ENCODE results near the gene IQGAP3. TPM values are rescaled to one million over a fixed set of nuclear protein-coding genes. Genes with fewer than 3 reads are reported as not detected.

The IQGAP3 gene
- total and polyA plus RNA-seq, 2 donors (not counting 1 experiment from before 2014, with no cell fraction given): 0.07 to 0.12 TPM

GRCh38 chr1:156499842-156500542 is 72.4 kb downstream of the IQGAP3 start:
- Histone ChIP-seq H4K20me1 (ENCODE audit: control insufficient read depth, insufficient read depth, low read length, poor library complexity, severe bottlenecking) (peaks cover 52% of the 10 kb centered on the region), H3K4me1 (ENCODE audit: control insufficient read depth in 2 of 2, insufficient read depth in 2 of 2, low read length in 2 of 2) (peaks cover 77 to 82% of the 10 kb centered on the region in 2 donors), H3K9me3 (ENCODE audit: control extremely low read depth in 1 of 3, control insufficient read depth in 2 of 3, insufficient read depth in 1 of 3, low read length in 2 of 3) (peaks cover 0 to 5% (median 0%) of the 10 kb centered on the region in 3 donors), H3K36me3 (replicated peaks in 1 of 2; ENCODE audit: control extremely low read depth in 1 of 2, control insufficient read depth in 1 of 2, extremely low read depth in 1 of 2, insufficient read depth in 2 of 2, low read length in 1 of 2) (peaks cover 0 to 8% of the 10 kb centered on the region in 2 experiments), H3K4me3 (ENCODE audit: control extremely low read depth in 1 of 5, extremely low read depth in 1 of 5, insufficient read depth in 1 of 5, low read depth in 2 of 5, low read length in 4 of 5) (peak overlapping the region; percentile 55 to 99 (median 91)), H2AFZ (ENCODE audit: insufficient read depth, low read depth, low read length, poor library complexity, severe bottlenecking) (no peak overlapping the region), H3K4me2 (replicated peaks; ENCODE audit: low read depth, low read length, poor library complexity, severe bottlenecking) (peak overlapping the region; percentile 94), H3K79me2 (ENCODE audit: control insufficient read depth, insufficient read depth, low read length) (peaks cover 76% of the 10 kb centered on the region), H3K27me3 (replicated peaks in 1 of 4; ENCODE audit: control extremely low read depth in 1 of 4, control insufficient read depth in 3 of 4, insufficient read depth in 4 of 4, low read length in 3 of 4) (no peaks in the 10 kb centered on the region), H3K27ac (ENCODE audit: low read length in 2 of 2) (peak overlapping the region; percentile 94 to 96), H3K9ac (ENCODE audit: low read length) (peak overlapping the region; percentile 99)
- Mint-ChIP-seq H3K4me1 (peaks cover 78% of the 10 kb centered on the region), H3K9me3 (ENCODE audit: insufficient read depth) (no peaks in the 10 kb centered on the region), H3K4me3 (peak overlapping the region; percentile 93), H3K27me3 (no peaks in the 10 kb centered on the region), H3K27ac (peak overlapping the region; percentile 96)
- 0% methylated on average over 32 of the region's 51 CpGs for WGBS (ENCODE audit: insufficient coverage)
- ATAC-seq (ENCODE audit: low read depth) (peak; percentile 6), DNase-seq (no peak)
- TF ChIP-seq CTCF (IDR thresholded peaks at IDR 0.05): no peak
- no peak for TF ChIP-seq EZH2 (IDR thresholded peaks at IDR 0.05; ENCODE audit: borderline replicate concordance, insufficient read depth, low read depth, low read length, poor library complexity, severe bottlenecking)
- ChIA-PET POLR2A (interaction anchor here (0.6 to 8.3 kb wide), 15 partner anchors 10 to 228 kb away, joined by 3 to 193 read pairs (median 4); partner anchors contain the start of genes GPATCH4 and NAXE), CTCF (interaction anchor here (0.9 to 11.7 kb wide), 11 partner anchors 14 to 127 kb away, joined by 3 to 383 read pairs (median 8); partner anchors contain the start of genes GPATCH4, NAXE and TTC24)
- intact Hi-C loops (cut with micrococcal nuclease): loop anchor here (1.0 to 10.0 kb wide), 8 partner anchors 20 to 1175 kb away; partner anchors contain the start of genes CCT3, GPATCH4, IQGAP3 and ISG20L2
